ENCODE data around the gene TINCR. TPM values are rescaled to one million over a fixed set of nuclear protein-coding genes. Genes with fewer than 3 reads are reported as not detected.
"Not testable (repeated sequence)": the region's sequence is repeated elsewhere in the genome, so short reads cannot be mapped to it uniquely, and the experiment has no call there.

Gene TINCR
- not detected for total RNA-seq

- peaks cover 35 to 42% (median 39%) of the 10 kb centered on the region in 3 donors for H3K27me3 ChIP-seq (ENCODE audit: control insufficient read depth in 3 of 3, insufficient read depth in 3 of 3, low read length in 3 of 3)
- H3K4me3 ChIP-seq (ENCODE audit: low read length in 3 of 3) = no peak within 1 kb of the TSS
- H3K9ac ChIP-seq (ENCODE audit: low read depth in 1 of 3, low read length in 3 of 3) = no peak within 1 kb of the TSS
- no peaks in the 10 kb centered on the region for H3K9me3 ChIP-seq (ENCODE audit: control insufficient read depth in 3 of 3, low read length in 3 of 3)
- H3K27ac ChIP-seq (ENCODE audit: low read depth, low read length) = no peak within 1 kb of the TSS
- no peaks in the 10 kb centered on the region for H3K4me1 ChIP-seq (ENCODE audit: control insufficient read depth in 3 of 3, insufficient read depth in 3 of 3, low read length in 3 of 3)
- no peaks in the 10 kb centered on the region for H3K36me3 ChIP-seq (ENCODE audit: control insufficient read depth in 3 of 3, insufficient read depth in 3 of 3, low read length in 3 of 3)
These were observed at the start of gene TINCR for GRCh38 chr19:5567360-5567969. Gene TINCR, minus strand, starts transcription at chr19:5567953.

- H3K27me3 ChIP-seq (ENCODE audit: control insufficient read depth in 3 of 3, insufficient read depth in 3 of 3, low read length in 3 of 3) = no peaks in the 10 kb centered on the region
These were observed 49.3 kb upstream of the TINCR start for GRCh38 chr19:5617080-5617479.

GRCh38 chr19:5615756-5616327 lies 48.1 kb upstream of the TINCR start:
- Histone ChIP-seq H3K4me1 (ENCODE audit: control insufficient read depth in 3 of 3, insufficient read depth in 3 of 3, low read length in 3 of 3) (peaks cover 21 to 23% (median 21%) of the 10 kb centered on the region in 3 donors), H3K36me3 (ENCODE audit: control insufficient read depth in 3 of 3, insufficient read depth in 3 of 3, low read length in 3 of 3) (peaks cover 51 to 72% (median 60%) of the 10 kb centered on the region in 3 donors), H3K27ac (ENCODE audit: low read depth, low read length) (no peak overlapping the region), H3K9me3 (ENCODE audit: control insufficient read depth in 3 of 3, low read length in 3 of 3) (no peaks in the 10 kb centered on the region), H3K27me3 (ENCODE audit: control insufficient read depth in 3 of 3, insufficient read depth in 3 of 3, low read length in 3 of 3) (no peaks in the 10 kb centered on the region), H3K4me3 (ENCODE audit: low read length in 3 of 3) (no peak overlapping the region), H3K9ac (ENCODE audit: low read depth in 1 of 3, low read length in 3 of 3) (no peak overlapping the region)

More at GRCh38 chr19:5617080-5617479, 49.3 kb upstream of the TINCR start:
- Histone ChIP-seq H3K4me3 (ENCODE audit: low read length in 3 of 3) (no peak overlapping the region), H3K27ac (ENCODE audit: low read depth, low read length) (no peak overlapping the region), H3K9ac (ENCODE audit: low read depth in 1 of 3, low read length in 3 of 3) (no peak overlapping the region), H3K36me3 (ENCODE audit: control insufficient read depth in 3 of 3, insufficient read depth in 3 of 3, low read length in 3 of 3) (peaks cover 48 to 71% (median 55%) of the 10 kb centered on the region in 3 donors), H3K9me3 (ENCODE audit: control insufficient read depth in 3 of 3, low read length in 3 of 3) (no peaks in the 10 kb centered on the region), H3K4me1 (ENCODE audit: control insufficient read depth in 3 of 3, insufficient read depth in 3 of 3, low read length in 3 of 3) (peaks cover 31 to 34% (median 31%) of the 10 kb centered on the region in 3 donors)

- no peak overlapping the region for H3K4me3 ChIP-seq (ENCODE audit: low read length in 3 of 3)
- H3K27ac ChIP-seq (ENCODE audit: low read depth, low read length) = no peak overlapping the region
- no peaks in the 10 kb centered on the region for H3K27me3 ChIP-seq (ENCODE audit: control insufficient read depth in 3 of 3, insufficient read depth in 3 of 3, low read length in 3 of 3)
- peaks cover 64 to 77% (median 74%) of the 10 kb centered on the region in 3 donors for H3K36me3 ChIP-seq (ENCODE audit: control insufficient read depth in 3 of 3, insufficient read depth in 3 of 3, low read length in 3 of 3)
- no peak overlapping the region for H3K9ac ChIP-seq (ENCODE audit: low read depth in 1 of 3, low read length in 3 of 3)
- H3K9me3 ChIP-seq (ENCODE audit: control insufficient read depth in 3 of 3, low read length in 3 of 3) = no peaks in the 10 kb centered on the region
- peaks cover under 1 to 4% (median 2%) of the 10 kb centered on the region in 3 donors for H3K4me1 ChIP-seq (ENCODE audit: control insufficient read depth in 3 of 3, insufficient read depth in 3 of 3, low read length in 3 of 3)
These were observed 45.4 kb upstream of the TINCR start for GRCh38 chr19:5612891-5613865.

GRCh38 chr19:5609881-5610448 lies 42.2 kb upstream of the TINCR start:
- Histone ChIP-seq H3K4me1 (ENCODE audit: control insufficient read depth in 3 of 3, insufficient read depth in 3 of 3, low read length in 3 of 3) (no peaks in the 10 kb centered on the region), H3K9ac (ENCODE audit: low read depth in 1 of 3, low read length in 3 of 3) (no peak overlapping the region), H3K4me3 (ENCODE audit: low read length in 3 of 3) (no peak overlapping the region), H3K36me3 (ENCODE audit: control insufficient read depth in 3 of 3, insufficient read depth in 3 of 3, low read length in 3 of 3) (peaks cover 69 to 78% (median 78%) of the 10 kb centered on the region in 3 donors), H3K27ac (ENCODE audit: low read depth, low read length) (no peak overlapping the region), H3K9me3 (ENCODE audit: control insufficient read depth in 3 of 3, low read length in 3 of 3) (no peaks in the 10 kb centered on the region), H3K27me3 (ENCODE audit: control insufficient read depth in 3 of 3, insufficient read depth in 3 of 3, low read length in 3 of 3) (no peaks in the 10 kb centered on the region)

GRCh38 chr19:5608766-5609165 lies 41.0 kb upstream of the TINCR start:
- not testable (repeated sequence) for H3K9me3 ChIP-seq (ENCODE audit: control insufficient read depth in 3 of 3, low read length in 3 of 3); H3K9ac ChIP-seq (ENCODE audit: low read depth in 1 of 3, low read length in 3 of 3); H3K4me3 ChIP-seq (ENCODE audit: low read length in 3 of 3); H3K27ac ChIP-seq (ENCODE audit: low read depth, low read length); H3K4me1 ChIP-seq (ENCODE audit: control insufficient read depth in 3 of 3, insufficient read depth in 3 of 3, low read length in 3 of 3); H3K27me3 ChIP-seq (ENCODE audit: control insufficient read depth in 3 of 3, insufficient read depth in 3 of 3, low read length in 3 of 3)
- H3K36me3 ChIP-seq (ENCODE audit: control insufficient read depth in 3 of 3, insufficient read depth in 3 of 3, low read length in 3 of 3) = peaks cover 68 to 78% (median 78%) of the 10 kb centered on the region in 3 donors

- H3K27me3 ChIP-seq (ENCODE audit: control insufficient read depth in 3 of 3, insufficient read depth in 3 of 3, low read length in 3 of 3) = no peaks in the 10 kb centered on the region
- H3K27ac ChIP-seq (ENCODE audit: low read depth, low read length) = no peak overlapping the region
- no peaks in the 10 kb centered on the region for H3K4me1 ChIP-seq (ENCODE audit: control insufficient read depth in 3 of 3, insufficient read depth in 3 of 3, low read length in 3 of 3)
- H3K4me3 ChIP-seq (ENCODE audit: low read length in 3 of 3) = no peak overlapping the region
- H3K36me3 ChIP-seq (ENCODE audit: control insufficient read depth in 3 of 3, insufficient read depth in 3 of 3, low read length in 3 of 3) = peaks cover 67 to 78% (median 78%) of the 10 kb centered on the region in 3 donors
- no peak overlapping the region for H3K9ac ChIP-seq (ENCODE audit: low read depth in 1 of 3, low read length in 3 of 3)
- H3K9me3 ChIP-seq (ENCODE audit: control insufficient read depth in 3 of 3, low read length in 3 of 3) = no peaks in the 10 kb centered on the region
These were observed 40.5 kb upstream of the TINCR start for GRCh38 chr19:5608291-5608690.

- Histone ChIP-seq H3K36me3 (ENCODE audit: control insufficient read depth in 3 of 3, insufficient read depth in 3 of 3, low read length in 3 of 3) (peaks cover 61 to 76% (median 76%) of the 10 kb centered on the region in 3 donors), H3K4me1 (ENCODE audit: control insufficient read depth in 3 of 3, insufficient read depth in 3 of 3, low read length in 3 of 3) (no peaks in the 10 kb centered on the region), H3K4me3 (ENCODE audit: low read length in 3 of 3) (no peak overlapping the region), H3K27me3 (ENCODE audit: control insufficient read depth in 3 of 3, insufficient read depth in 3 of 3, low read length in 3 of 3) (no peaks in the 10 kb centered on the region), H3K9ac (ENCODE audit: low read depth in 1 of 3, low read length in 3 of 3) (no peak overlapping the region), H3K9me3 (ENCODE audit: control insufficient read depth in 3 of 3, low read length in 3 of 3) (no peaks in the 10 kb centered on the region), H3K27ac (ENCODE audit: low read depth, low read length) (no peak overlapping the region)
These were observed 39.8 kb upstream of the TINCR start for GRCh38 chr19:5607318-5608275.

GRCh38 chr19:5605362-5605761 lies 37.6 kb upstream of the TINCR start:
- H3K4me1 ChIP-seq (ENCODE audit: control insufficient read depth in 3 of 3, insufficient read depth in 3 of 3, low read length in 3 of 3) = peaks cover 0 to 4% (median 0%) of the 10 kb centered on the region in 3 donors
- peaks cover 64 to 80% (median 77%) of the 10 kb centered on the region in 3 donors for H3K36me3 ChIP-seq (ENCODE audit: control insufficient read depth in 3 of 3, insufficient read depth in 3 of 3, low read length in 3 of 3)
- no peak overlapping the region for H3K9ac ChIP-seq (ENCODE audit: low read depth in 1 of 3, low read length in 3 of 3)
- H3K27me3 ChIP-seq (ENCODE audit: control insufficient read depth in 3 of 3, insufficient read depth in 3 of 3, low read length in 3 of 3) = no peaks in the 10 kb centered on the region
- no peaks in the 10 kb centered on the region for H3K9me3 ChIP-seq (ENCODE audit: control insufficient read depth in 3 of 3, low read length in 3 of 3)
- H3K4me3 ChIP-seq (ENCODE audit: low read length in 3 of 3) = no peak overlapping the region
- no peak overlapping the region for H3K27ac ChIP-seq (ENCODE audit: low read depth, low read length)

All from skeletal muscle tissue (tissue), 4 donors.